Measurements from ENCODE around the gene RNFT2.

DNA sequence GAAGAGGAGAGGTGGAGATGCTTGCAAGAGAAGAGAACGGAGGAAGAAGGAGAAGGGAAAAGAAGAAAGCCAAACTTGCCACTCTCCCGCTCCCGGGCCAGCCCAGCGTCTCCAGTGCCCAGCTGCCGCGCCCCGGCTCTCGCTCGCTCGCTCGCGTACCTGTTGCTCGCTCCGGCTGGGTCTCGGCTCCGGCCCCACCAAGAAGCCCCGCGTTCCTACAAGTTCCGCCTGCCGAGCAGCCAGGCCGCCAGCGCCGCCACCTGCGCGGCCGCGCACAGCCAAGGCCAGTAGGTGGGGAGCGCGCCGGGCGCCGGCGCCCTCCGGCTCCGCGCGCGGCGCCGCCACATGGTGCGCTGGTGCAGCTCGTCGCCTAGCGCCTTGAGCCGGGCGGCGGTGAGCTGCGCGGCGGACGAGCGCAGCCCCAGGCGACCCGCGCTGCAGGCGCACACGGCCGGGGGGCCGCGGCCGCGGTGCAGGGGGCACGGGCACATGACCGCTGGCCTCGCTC, 142.8 kb downstream of the RNFT2 start:
- TF ChIP-seq CTCF (IDR thresholded peaks at IDR 0.05), result no peak
- no peak for TF ChIP-seq POLR2A (IDR thresholded peaks at IDR 0.05)

Data from breast epithelium (tissue), 3 donors.